Upper lobe of right lung (tissue), 1 donor: Measurements from ENCODE around the gene TMEM134. TPM values are rescaled to one million over a fixed set of nuclear protein-coding genes. Genes with fewer than 3 reads are reported as not detected.
A peak's percentile ranks its signal among the peaks of the same experiment; 100 is the strongest.

Experiments used
- ATAC-seq: fragments of 200-7000 bp; cut with Tn5 transposase; one replicate; pipeline ENCODE4 v1.9.1; 2020; ENCODE audit warnings: mild to moderate bottlenecking, moderate library complexity
- DNase-seq: peaks from one replicate; pipeline ENCODE4 v3.0.0-alpha.2; 2020
- H3K27ac ChIP-seq: fragments of 200-600 bp; one replicate; pipeline ENCODE4 v1.8.0; 2022
- H3K27me3 ChIP-seq: fragments of 200-600 bp; one replicate; pipeline ENCODE4 v1.8.0; 2022; ENCODE audit warnings: mild to moderate bottlenecking
- H3K36me3 ChIP-seq: fragments of 200-600 bp; one replicate; pipeline ENCODE4 v1.8.0; 2022
- H3K4me1 ChIP-seq: fragments of 200-600 bp; one replicate; pipeline ENCODE4 v1.8.0; 2022
- H3K4me3 ChIP-seq: fragments of 200-600 bp; one replicate; pipeline ENCODE4 v1.8.0; 2022; ENCODE audit warnings: mild to moderate bottlenecking
- H3K9me3 ChIP-seq: fragments of 200-600 bp; one replicate; pipeline ENCODE4 v1.8.0; 2022
- intact Hi-C: fragments of 100-400 bp; cut with DNase I; formaldehyde crosslinking; loops from one replicate; pipeline ENCODE4 v1.11.0; 2022
- microRNA-seq: library from miRNA; unstranded; fragments of <30 nt; microRNA quantifications from one replicate; pipeline ENCODE4 v1.2.0, GENCODE V29; 2020; ENCODE audit warnings: borderline microRNAs expressed
- total RNA-seq: library from RNA; stranded (reverse); fragmentation: NEBNext Ultra II Directional; extraction: Animal tissue kit (Norgen Biotek cat#: 25700); gene quantifications from one replicate; pipeline ENCODE4 v1.2.1, GENCODE V29; 2021
- TF ChIP-seq, protein P1 (sequence below): fragments of 200-600 bp; IDR thresholded peaks from one replicate; pipeline ENCODE4 v1.8.0; 2022; ENCODE audit warnings: antibody characterized with exemption
- donor health status: DM: no; HTN: yes; CAD: no; lungs with severe emphysema.

Gene TMEM134
- total RNA-seq, 1 donor from 2014 or later: 46.9 TPM

DNA sequence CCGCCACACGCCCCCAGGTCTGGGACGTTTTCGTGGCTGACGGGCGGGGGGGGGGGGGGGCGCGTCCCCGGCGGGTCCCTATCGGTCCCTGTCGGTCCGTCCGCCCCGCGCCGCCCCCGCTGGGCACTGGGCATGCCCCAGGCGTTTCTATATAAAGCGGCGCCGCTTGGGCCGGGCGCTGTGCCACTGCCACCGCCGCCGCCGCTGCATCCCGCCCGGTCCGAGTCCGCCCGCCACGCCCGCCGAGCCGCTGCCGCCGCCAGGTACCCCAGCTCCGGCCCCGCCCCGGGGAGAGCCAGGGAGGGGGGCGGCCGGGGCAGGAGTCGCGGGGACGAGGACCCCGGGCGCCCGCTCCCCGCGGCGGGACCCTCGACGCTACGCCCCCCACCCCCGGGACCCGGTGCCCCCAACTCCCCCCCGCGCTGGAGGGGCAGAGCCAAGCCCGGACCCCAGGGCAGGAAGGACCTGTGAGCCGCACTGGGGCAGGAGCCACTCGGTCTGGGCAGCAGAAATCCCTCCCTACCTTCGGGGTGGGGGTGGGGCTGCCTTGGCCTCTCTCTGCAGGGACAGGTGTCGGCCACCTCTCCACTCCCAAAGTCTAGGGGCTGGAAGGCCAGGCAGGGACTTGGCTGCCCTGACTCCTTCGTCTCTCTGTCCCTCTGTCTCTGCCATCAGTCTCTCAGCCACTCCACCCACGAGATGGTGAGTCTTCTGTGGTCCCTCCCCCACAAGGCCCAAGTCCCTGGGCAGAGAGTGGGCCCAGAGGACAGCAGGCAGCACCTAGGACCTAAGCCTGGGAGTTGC is 53.3 kb downstream of the TMEM134 start, which contains the start of gene CARNS1:
Gene CARNS1, plus strand, starts transcription at position 178 of the 804 bp plus-strand sequence. Its CDS starts 522 bp downstream, at position 700.
- Histone ChIP-seq H3K27ac (no peak within 1 kb of the TSS), H3K4me3 (peak within 1 kb of the TSS; percentile 40), H3K4me1 (peaks cover 35% of the 10 kb centered on the region), H3K36me3 (no peaks in the 10 kb centered on the region), H3K9me3 (no peaks in the 10 kb centered on the region), H3K27me3 (no peaks in the 10 kb centered on the region)
- no peak for DNase-seq
- intact Hi-C loops: no loop called here
- TF ChIP-seq, protein P1, sequence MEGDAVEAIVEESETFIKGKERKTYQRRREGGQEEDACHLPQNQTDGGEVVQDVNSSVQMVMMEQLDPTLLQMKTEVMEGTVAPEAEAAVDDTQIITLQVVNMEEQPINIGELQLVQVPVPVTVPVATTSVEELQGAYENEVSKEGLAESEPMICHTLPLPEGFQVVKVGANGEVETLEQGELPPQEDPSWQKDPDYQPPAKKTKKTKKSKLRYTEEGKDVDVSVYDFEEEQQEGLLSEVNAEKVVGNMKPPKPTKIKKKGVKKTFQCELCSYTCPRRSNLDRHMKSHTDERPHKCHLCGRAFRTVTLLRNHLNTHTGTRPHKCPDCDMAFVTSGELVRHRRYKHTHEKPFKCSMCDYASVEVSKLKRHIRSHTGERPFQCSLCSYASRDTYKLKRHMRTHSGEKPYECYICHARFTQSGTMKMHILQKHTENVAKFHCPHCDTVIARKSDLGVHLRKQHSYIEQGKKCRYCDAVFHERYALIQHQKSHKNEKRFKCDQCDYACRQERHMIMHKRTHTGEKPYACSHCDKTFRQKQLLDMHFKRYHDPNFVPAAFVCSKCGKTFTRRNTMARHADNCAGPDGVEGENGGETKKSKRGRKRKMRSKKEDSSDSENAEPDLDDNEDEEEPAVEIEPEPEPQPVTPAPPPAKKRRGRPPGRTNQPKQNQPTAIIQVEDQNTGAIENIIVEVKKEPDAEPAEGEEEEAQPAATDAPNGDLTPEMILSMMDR: no peak
- ATAC-seq: peak; percentile 2

DNA sequence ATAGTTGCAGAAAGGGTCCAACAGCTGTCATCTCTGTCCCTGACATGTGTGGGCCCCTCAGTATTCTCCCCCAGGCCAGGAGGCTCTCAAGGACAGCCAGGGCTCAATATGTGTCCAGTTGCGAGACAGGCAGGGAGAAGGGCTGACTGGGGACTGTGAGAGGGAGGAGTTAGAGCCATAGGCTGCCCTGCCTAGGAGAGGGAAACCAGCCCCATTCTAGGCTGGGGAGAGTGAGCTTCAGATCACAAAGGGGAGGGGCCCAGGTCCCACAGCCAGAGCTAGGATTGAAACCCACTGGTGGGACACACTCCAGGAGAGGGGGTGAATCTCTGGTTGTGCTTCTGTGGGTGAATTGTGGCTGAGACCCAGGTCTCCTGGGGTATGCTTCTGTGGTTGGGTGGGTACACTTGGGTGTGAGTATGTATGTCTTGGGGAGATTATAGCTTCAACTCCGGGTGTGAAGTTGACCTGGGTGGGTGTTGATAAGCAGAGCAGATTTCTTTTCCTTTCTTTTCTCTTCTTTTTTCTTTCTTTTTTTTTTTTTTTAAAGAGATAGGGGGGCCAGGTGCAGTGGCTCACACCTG is 55.7 kb downstream of the TMEM134 start:
- no peaks in the 10 kb centered on the region for H3K9me3 ChIP-seq
- DNase-seq (no peak), ATAC-seq (no peak)
- H3K27me3 ChIP-seq: no peaks in the 10 kb centered on the region
- intact Hi-C loops: no loop called here
- peaks cover 28% of the 10 kb centered on the region for H3K4me1 ChIP-seq
- H3K4me3 ChIP-seq: no peak overlapping the region
- no peaks in the 10 kb centered on the region for H3K36me3 ChIP-seq
- no peak overlapping the region for H3K27ac ChIP-seq
- TF ChIP-seq, protein P1: no peak

DNA sequence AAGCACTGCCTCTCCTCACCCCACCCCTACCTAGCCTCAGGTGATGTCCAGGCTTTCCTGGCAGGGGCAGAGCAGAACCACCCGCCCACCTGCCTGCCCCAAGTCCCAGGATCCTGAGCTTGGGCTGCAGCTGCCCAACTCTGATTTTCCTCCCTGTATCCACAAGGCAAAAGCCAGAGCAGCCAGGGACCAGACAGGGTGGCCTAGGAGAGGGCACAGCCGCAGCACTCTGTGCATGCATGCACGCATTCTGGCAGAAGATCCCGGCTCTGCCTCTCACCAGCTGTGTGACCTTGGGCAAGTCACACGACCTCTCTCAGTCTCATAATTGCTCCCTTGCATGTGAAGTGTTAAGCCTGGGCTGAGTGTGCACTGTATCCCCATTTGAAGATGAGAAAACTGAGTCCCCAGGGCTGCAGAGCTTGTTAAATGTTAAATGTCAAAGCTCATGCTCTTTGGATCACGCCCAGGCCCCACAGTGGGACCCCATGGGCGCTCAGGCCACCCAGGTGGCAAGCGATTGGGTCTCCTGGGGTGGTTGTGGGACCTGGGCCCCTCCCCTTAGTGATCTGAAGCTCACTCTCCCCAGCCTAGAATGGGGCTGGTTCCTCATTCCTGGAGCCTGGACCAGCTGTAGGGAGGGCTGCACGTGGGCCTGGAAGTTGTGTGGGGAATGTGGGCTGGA is 56.4 kb downstream of the TMEM134 start:
- no peak for ATAC-seq
- H3K4me1 ChIP-seq: peaks cover 27% of the 10 kb centered on the region

DNA sequence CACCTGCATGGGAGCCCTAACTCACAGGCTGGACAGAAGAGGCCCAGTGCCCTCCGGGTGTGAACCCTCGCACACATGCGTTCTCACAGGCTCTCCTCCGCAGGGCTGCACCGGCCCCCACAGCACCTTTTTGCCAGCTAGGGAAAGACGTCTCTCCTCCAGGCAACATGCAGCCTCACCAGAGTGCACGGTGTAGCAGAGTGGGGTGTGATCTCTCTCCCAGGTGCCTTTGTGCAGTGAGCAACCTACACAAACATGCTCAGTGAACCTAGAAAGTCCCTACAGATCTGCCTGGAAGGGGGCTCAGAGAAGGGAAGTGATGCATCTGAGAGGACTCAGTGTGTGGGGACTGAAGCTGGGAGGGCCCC is 57.3 kb downstream of the TMEM134 start:
- DNase-seq (no peak), ATAC-seq (no peak)
- Histone ChIP-seq H3K4me1 (peaks cover 23% of the 10 kb centered on the region), H3K9me3 (no peaks in the 10 kb centered on the region), H3K27ac (no peak overlapping the region), H3K27me3 (no peaks in the 10 kb centered on the region), H3K4me3 (no peak overlapping the region), H3K36me3 (no peaks in the 10 kb centered on the region)
- TF ChIP-seq, protein P1: no peak
- intact Hi-C loops: no loop called here

More for the DNA sequence above, 56.4 kb downstream of the TMEM134 start:
- H3K9me3 ChIP-seq: no peaks in the 10 kb centered on the region
- intact Hi-C loops: no loop called here
- TF ChIP-seq, protein P1: no peak
- DNase-seq: no peak
- H3K36me3 ChIP-seq: no peaks in the 10 kb centered on the region
- no peaks in the 10 kb centered on the region for H3K27me3 ChIP-seq
- no peak overlapping the region for H3K27ac ChIP-seq
- no peak overlapping the region for H3K4me3 ChIP-seq

Small RNA genes lying within 50 kb of the gene (microRNA-seq; reads per million reads assigned to microRNA genes)
- gene MIR6752: not detected

Other genes starting within 250 kb of the TMEM134 start
- 98.4 TPM for gene GRK2, start 202.8 kb downstream of the TMEM134 start, total RNA-seq
- gene ANKRD13D, start 179.9 kb downstream of the TMEM134 start, total RNA-seq: 59.4 TPM
- 36.4 TPM for gene SSH3, start 165.7 kb downstream of the TMEM134 start, total RNA-seq
- gene POLD4, start 115.7 kb downstream of the TMEM134 start, total RNA-seq: 69.3 TPM
- gene CLCF1, start 95.7 kb downstream of the TMEM134 start, total RNA-seq: 4.0 TPM
- gene RAD9A, start 77.3 kb downstream of the TMEM134 start, total RNA-seq: 20.7 TPM
- 134 TPM for gene PPP1CA, start 67.4 kb downstream of the TMEM134 start, total RNA-seq
- gene TBC1D10C, start 65.2 kb downstream of the TMEM134 start, total RNA-seq: 26.8 TPM
- gene CARNS1, start 53.6 kb downstream of the TMEM134 start, total RNA-seq: 2.7 TPM
- 40.0 TPM for gene RPS6KB2, start 40.8 kb downstream of the TMEM134 start, total RNA-seq
- gene PTPRCAP, start 31.6 kb downstream of the TMEM134 start, total RNA-seq: 17.7 TPM
- gene CORO1B, start 25.8 kb downstream of the TMEM134 start, total RNA-seq: 132 TPM
- not detected for gene GPR152, start 16.5 kb downstream of the TMEM134 start, total RNA-seq
- gene CABP4, start 13.9 kb downstream of the TMEM134 start, total RNA-seq: 3.2 TPM
- gene AIP, start 13.8 kb upstream of the TMEM134 start, total RNA-seq: 87.0 TPM
- gene PITPNM1, start 36.1 kb upstream of the TMEM134 start, total RNA-seq: 38.2 TPM
- 84.2 TPM for gene CDK2AP2, start 38.9 kb upstream of the TMEM134 start, total RNA-seq
- not detected for gene CABP2, start 54.2 kb upstream of the TMEM134 start, total RNA-seq
- 751 TPM for gene GSTP1, start 114.6 kb upstream of the TMEM134 start, total RNA-seq
- 141 TPM for gene NDUFV1, start 137.7 kb upstream of the TMEM134 start, total RNA-seq
- 12.2 TPM for gene NUDT8, start 160.7 kb upstream of the TMEM134 start, total RNA-seq
- gene TBX10, start 170.5 kb upstream of the TMEM134 start, total RNA-seq: not detected
- 0.32 TPM for gene ACY3, start 181.5 kb upstream of the TMEM134 start, total RNA-seq
- 1.3 TPM for gene ALDH3B2, start 205.4 kb upstream of the TMEM134 start, total RNA-seq